Endometrium (tissue), 2 donors: Measurements from ENCODE around the gene DNAH3.
"Not testable (repeated sequence)": the region's sequence is repeated elsewhere in the genome, so short reads cannot be mapped to it uniquely, and the experiment has no call there.

ENCODE experiments used
- FAIRE-seq: peaks from 2 replicates; lab custom pipeline; 2012; peaks lifted over from hg19 to GRCh38; lab: Jason Lieb, UNC
- donor health status: control.
- donor health status: control.

Gene DNAH3

GRCh38 chr16:21005008-21005407 lies 145.6 kb downstream of the DNAH3 start:
- FAIRE-seq, result no peak

- FAIRE-seq, result no peak
These were observed 149.4 kb downstream of the DNAH3 start for GRCh38 chr16:21001262-21001661.

GRCh38 chr16:20997147-20997546 lies 153.5 kb downstream of the DNAH3 start:
- FAIRE-seq, result no peak

DNA sequence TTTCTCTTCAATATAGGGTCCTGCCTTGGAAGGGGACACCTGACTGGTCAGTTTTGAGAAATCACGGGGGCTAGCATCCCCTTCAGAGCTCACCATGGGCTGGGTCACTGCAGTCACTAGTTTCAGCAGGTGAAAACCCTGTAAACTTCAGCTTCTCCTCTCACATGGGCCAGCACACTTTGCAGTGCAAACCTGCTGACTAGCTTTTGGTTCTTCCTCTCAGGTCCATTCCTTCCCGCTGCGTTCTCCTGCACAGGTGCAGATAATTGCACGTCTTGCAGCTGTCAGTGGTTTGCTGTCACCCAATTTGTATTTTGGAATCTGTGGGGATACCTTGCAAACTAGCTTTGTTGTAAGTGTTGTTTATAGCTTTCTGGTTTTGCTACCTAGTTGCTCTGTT lies 154.9 kb downstream of the DNAH3 start:
- no peak for FAIRE-seq

DNA sequence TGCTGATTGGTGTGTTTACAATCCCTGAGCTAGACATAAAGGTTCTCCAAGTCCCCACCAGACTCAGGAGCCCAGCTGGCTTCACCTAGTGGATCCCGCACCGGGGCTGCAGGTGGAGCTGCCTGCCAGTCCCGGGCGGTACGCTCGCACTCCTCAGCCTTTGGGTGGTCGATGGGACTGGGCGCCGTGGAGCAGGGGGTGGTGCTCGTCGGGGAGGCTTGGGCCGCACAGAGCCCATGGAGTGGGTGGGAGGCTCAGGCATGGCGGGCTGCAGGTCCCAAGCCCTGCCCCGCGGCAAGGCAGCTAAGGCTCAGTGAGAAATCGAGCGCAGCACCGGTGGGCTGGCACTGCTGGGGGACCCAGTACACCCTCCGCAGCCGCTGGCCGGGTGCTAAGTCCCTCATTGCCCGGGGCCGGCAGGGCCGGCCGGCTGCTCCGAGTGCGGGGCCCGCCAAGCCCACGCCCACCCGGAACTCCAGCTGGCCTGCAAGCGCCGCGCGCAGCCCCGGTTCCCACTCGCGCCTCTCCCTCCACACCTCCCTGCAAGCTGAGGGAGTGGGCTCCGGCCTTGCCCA lies 161.1 kb downstream of the DNAH3 start:
- FAIRE-seq, result not testable (repeated sequence)

DNA sequence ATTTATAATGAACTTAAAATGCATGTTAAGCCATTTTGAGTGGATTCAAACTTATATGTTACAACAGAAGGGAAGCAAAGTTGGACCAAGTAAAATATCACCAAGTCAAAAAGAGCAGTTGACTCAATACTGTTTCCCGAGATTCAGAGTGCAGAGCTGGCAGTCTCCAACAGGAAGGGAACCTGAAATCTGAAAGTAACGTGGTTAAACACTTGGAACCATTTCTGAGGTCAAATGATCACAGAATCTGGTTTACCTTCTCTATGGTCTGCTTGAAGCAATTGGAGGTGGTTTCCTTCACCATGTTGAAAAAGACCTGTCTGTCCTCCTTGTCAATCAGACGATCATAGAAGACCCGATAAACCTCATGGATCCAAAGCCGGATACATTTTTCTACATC lies 163.6 kb downstream of the DNAH3 start:
- FAIRE-seq, result no peak

DNA sequence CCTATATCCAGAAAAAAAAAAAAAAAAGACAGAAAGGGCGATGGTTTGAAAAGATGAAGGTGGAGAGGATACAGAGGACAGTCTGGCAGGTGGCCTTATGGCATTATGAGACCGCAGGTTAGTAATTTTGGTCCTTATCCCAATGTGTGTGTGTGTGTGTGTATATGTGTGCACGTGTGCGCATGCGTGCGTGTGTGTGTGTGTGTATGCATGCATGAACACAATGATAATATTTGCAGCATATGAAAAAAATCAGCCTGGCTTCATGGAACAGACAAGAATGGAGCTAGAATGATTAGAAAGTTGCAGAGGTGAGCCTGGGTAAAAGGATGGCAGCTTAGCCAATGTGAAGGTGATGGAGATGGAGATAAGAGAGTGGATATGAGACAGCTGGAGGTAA lies 166.6 kb downstream of the DNAH3 start:
- FAIRE-seq, result no peak

DNA sequence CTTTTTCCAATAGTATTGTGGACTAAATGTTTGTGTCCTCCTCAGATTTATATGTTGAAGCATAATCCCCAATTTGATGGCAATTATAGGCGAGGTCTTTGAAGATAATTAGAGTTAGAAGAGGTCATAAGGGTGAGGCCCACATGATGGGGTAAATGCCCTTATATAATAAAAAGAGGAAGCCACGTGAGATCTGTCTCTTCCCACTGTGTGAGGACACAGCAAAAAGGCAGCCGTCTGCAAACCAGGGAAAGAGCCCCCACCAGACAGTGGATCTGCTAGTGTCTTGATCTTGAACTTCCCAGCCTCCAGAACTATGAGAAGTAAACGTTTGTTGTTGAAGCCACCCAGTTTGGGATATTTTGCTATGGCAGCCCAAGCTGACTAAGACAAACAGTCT lies 174.1 kb downstream of the DNAH3 start:
- FAIRE-seq, result no peak

DNA sequence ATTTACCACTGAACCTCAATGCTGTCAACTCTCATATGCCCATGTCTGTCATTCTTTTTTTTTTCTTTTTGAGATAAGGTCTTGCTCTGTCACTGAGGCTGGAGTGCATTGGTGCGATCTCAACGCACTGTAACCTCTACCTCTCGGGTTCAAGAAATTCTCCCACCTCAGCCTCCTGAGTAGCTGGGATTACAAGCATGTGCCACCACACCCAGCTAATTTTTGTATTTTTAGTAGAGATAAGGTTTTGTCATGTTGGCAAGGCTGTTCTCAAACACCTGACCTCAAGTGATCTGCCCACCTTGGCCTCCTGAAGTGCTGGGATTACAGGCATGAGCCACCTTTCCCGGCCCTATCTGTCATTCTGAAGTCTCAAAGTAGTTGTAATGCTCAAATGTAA lies 177.4 kb downstream of the DNAH3 start:
- FAIRE-seq, result not testable (repeated sequence)

DNA sequence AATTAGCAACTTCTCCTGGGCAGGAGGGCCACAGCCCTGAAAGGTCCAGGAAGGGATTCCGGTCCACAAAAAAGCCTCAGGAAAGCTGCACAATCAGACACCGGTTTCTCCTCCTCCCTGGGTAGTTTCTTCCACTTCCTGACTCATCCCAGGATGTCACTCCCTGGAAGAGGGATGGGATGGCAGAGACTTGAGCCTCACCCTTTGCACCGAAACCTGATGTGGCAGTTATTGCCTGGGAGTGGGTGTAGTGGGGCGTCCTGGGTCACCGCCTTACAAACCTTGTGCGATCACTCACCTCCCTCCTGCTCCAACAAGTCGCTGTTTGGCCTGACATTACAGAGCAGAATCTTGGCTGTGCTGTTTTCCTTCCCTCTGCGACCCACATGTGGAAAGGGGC lies 179.2 kb downstream of the DNAH3 start:
- FAIRE-seq, result no peak

DNA sequence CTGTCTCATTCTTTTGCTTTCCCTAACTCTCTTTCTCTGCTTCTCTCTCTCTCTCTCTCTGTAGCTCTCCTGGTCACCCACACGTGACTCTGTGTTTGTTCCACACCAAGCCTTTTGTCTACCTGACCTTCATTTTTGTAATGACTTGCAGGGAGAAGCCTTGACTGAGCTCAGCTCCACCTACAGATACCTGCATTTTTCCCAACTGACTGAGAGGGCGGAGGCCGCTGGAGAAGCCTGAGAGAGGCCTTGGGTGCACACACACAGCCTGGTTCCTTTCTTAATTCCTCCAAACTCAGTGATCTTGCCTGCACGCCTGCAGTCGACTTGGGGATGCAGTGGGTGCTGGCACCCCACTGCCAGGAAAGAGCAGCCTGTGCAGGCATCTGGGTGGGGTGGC lies 181.3 kb downstream of the DNAH3 start:
- no peak for FAIRE-seq

DNA sequence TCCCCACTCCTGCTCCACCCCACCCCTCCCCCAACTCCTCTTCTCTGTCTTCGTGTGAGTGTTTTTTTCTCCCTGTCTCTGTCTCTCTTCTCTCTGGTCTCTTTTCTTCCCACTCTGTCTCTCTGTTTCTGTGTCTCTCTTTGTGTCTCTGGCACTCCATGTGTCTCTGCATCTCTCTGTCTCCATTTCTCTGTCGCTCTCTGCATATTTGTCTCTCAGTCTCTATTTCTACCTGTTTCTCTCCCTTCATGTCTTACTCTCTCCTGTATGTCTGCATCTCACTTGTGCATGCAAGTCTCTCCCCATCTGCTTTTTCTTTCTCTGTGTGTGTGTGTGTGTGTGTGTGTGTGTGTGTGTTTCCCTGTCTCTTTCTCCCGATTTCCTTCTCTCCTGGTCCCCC lies 181.9 kb downstream of the DNAH3 start:
- FAIRE-seq, result no peak

- FAIRE-seq, result no peak
These were observed 189.7 kb downstream of the DNAH3 start for GRCh38 chr16:20960899-20961298.

DNA sequence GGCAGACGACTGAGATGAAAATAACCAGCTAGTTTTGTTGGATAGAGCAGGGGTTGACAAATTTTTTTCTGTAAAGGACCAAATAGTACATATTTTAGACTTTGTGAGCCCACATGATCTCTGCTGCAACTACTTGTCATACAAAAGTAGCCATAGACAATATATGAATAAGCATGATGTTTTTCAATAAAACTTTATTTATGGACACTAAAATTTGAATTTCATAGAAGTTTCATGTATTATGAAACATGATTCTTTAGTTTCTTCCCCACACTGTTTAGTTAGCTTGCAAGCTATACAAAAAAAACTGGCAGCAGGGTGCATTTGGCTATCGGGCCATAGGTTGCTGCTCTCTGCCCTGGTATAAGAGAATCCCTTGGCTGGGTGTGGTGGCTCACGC lies 193.5 kb downstream of the DNAH3 start:
- FAIRE-seq, result no peak

DNA sequence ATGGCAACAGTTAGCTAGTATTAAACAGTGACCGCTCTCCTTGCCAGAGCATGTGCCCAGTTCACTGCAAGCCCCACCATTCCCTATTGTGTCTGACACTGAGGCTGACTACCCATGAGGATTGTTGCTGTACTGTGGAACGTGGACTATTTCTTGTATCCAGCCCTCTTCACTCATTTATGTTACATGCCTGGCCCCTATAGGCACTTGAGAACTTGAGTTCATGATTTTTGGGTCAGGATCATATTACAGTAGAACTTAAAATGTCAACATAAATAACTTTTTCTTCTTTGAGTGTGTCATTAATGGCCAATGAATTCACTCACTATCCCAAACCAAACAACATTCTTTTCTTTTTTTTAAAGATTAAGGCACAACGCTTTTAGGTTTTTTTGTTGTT lies 194.3 kb downstream of the DNAH3 start:
- FAIRE-seq, result no peak

DNA sequence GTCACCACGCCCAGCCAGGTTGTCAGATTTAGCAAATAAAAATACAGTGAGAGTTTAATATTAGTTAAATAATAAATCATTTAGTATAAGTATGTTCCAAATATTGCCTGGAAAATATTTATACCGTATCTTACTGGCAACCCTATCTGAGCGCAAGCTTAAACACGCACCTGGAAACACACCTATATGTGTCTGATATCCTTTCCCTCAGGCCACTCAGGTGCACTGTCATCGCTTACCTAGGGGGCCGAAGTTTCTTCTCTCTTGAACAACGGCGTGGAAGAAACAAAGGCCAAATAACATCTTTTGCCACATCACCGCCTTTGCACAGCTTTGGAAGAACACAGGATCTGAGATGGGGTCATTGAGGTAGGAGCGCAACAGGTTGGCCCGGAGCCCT lies 196.1 kb downstream of the DNAH3 start:
- FAIRE-seq, result no peak

GRCh38 chr16:20952139-20952920 lies 198.3 kb downstream of the DNAH3 start:
- no peak for FAIRE-seq

DNA sequence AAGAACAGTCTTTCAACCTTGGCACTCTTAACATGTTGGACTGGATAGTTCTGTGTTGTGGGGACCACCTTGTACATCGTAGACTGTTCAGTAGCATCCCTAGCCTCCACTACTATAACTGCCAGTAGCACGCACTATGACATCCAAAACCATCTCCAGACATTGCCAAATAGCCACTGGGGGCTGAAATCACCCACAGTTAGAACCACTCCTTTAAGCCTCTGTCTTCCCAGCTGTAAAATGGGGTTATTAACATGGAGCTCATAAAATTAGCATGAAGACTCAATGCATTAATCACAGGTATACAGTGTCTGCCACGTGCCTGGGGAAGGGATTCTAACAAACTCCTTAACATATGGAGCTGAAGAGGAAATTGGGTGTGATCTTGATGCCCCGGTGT lies 200.4 kb downstream of the DNAH3 start:
- no peak for FAIRE-seq

- FAIRE-seq, result no peak
These were observed 201.0 kb downstream of the DNAH3 start for GRCh38 chr16:20949660-20950059.

GRCh38 chr16:20948444-20948843 lies 202.2 kb downstream of the DNAH3 start:
- FAIRE-seq, result no peak

GRCh38 chr16:20946015-20946629 lies 204.5 kb downstream of the DNAH3 start:
- FAIRE-seq, result no peak

GRCh38 chr16:20945575-20945875 lies 205.1 kb downstream of the DNAH3 start:
- FAIRE-seq, result not testable (repeated sequence)

GRCh38 chr16:20944861-20945574 lies 205.6 kb downstream of the DNAH3 start:
- FAIRE-seq, result no peak
